PFSK-1 (cell line): Measurements from ENCODE around the gene VCAM1.

Experiments
- FOXP2 ChIP-seq: optimal IDR thresholded peaks from 2 replicates; pipeline ENCODE3; 2011; ENCODE audit warnings: borderline replicate concordance, control low read depth, inconsistent platforms; ENCODE audit not compliant: insufficient read depth; ENCODE audit errors: extremely low read length, extremely low read depth
- POLR2AphosphoS5 ChIP-seq: IDR thresholded peaks from 2 replicates; pipeline ENCODE4 v1.6.1; 2012; ENCODE audit warnings: low read depth, mild to moderate bottlenecking, control low read depth, low read length, moderate library complexity
- REST ChIP-seq, 2 experiments: IDR thresholded peaks; 2 replicates each; pipeline versions ENCODE4 v1.6.1 to v1.8.0; 2011 to 2012; ENCODE audit warnings: low read depth in 2 of 2, low read length in 2 of 2, control low read depth in 1 of 2, inconsistent platforms in 1 of 2, mild to moderate bottlenecking in 1 of 2, moderate library complexity in 1 of 2; ENCODE audit not compliant: insufficient read depth in 1 of 2
- SIN3A ChIP-seq: IDR thresholded peaks from 2 replicates; pipeline ENCODE4 v1.6.1; 2012; ENCODE audit warnings: mild to moderate bottlenecking, low read length, moderate library complexity, borderline replicate concordance; ENCODE audit not compliant: insufficient read depth

GRCh38 chr1:100710906-100711682 is 8.4 kb upstream of the VCAM1 start:
- no peak for TF ChIP-seq POLR2AphosphoS5
- no peak for TF ChIP-seq REST (IDR thresholded peaks at IDR 0.05; ENCODE audit: insufficient read depth in 1 of 2, low read depth in 2 of 2, low read length in 2 of 2)
- no peak for TF ChIP-seq SIN3A
- TF ChIP-seq FOXP2, result no peak
